Uterus (tissue), 2 donors: Measurements from ENCODE around the gene NREP.

Experiments used
- CTCF ChIP-seq, 4 experiments: fragments of 200-600 bp in 2 of 4; fragments of 450-650 bp in 2 of 4; sonication (generic) in 2 of 4; IDR thresholded peaks; one replicate each; pipeline ENCODE4 v1.5.1; 2016 to 2019; ENCODE audit warnings: antibody characterized with exemption in 4 of 4, mild to moderate bottlenecking in 2 of 4, moderate library complexity in 1 of 4
- POLR2A ChIP-seq, 2 donors: fragments of 450-650 bp; IDR thresholded peaks; one replicate each; pipeline ENCODE4 v1.6.1; 2016; ENCODE audit warnings: antibody characterized with exemption in 2 of 2, mild to moderate bottlenecking in 1 of 2, moderate library complexity in 1 of 2

- TF ChIP-seq CTCF (IDR thresholded peaks at IDR 0.05) (no peak), POLR2A (IDR thresholded peaks at IDR 0.05) (no peak)
These were observed 43.4 kb upstream of the NREP start for GRCh38 chr5:111800351-111800750.
